ENCODE data around the gene IFT74.

Gene IFT74

GRCh38 chr9:26947736-26948135 lies 8.5 kb upstream of the IFT74 start:
- Histone ChIP-seq H3K36me3 (ENCODE audit: insufficient read depth, low read length) (peaks cover 4% of the 10 kb centered on the region), H3K27me3 (ENCODE audit: insufficient read depth, low read length) (no peaks in the 10 kb centered on the region), H2AFZ (ENCODE audit: low read depth, low read length) (peak overlapping the region; percentile 85), H3K9me3 (ENCODE audit: low read length) (no peaks in the 10 kb centered on the region), H3K4me3 (ENCODE audit: low read length) (peak overlapping the region; percentile 98), H3K4me1 (ENCODE audit: insufficient read depth, low read length) (peaks cover 24% of the 10 kb centered on the region)

GRCh38 chr9:26949637-26950069 lies 6.6 kb upstream of the IFT74 start:
- no peaks in the 10 kb centered on the region for H3K36me3 ChIP-seq (ENCODE audit: insufficient read depth, low read length)
- H2AFZ ChIP-seq (ENCODE audit: low read depth, low read length) = no peak overlapping the region
- no peaks in the 10 kb centered on the region for H3K9me3 ChIP-seq (ENCODE audit: low read length)
- H3K4me1 ChIP-seq (ENCODE audit: insufficient read depth, low read length) = peaks cover 18% of the 10 kb centered on the region
- H3K4me3 ChIP-seq (ENCODE audit: low read length) = no peak overlapping the region
- H3K27me3 ChIP-seq (ENCODE audit: insufficient read depth, low read length) = no peaks in the 10 kb centered on the region

- Histone ChIP-seq H3K4me3 (ENCODE audit: low read length) (no peak overlapping the region), H3K27me3 (ENCODE audit: insufficient read depth, low read length) (no peaks in the 10 kb centered on the region), H3K9me3 (ENCODE audit: low read length) (no peaks in the 10 kb centered on the region), H2AFZ (ENCODE audit: low read depth, low read length) (no peak overlapping the region), H3K4me1 (ENCODE audit: insufficient read depth, low read length) (peaks cover 11% of the 10 kb centered on the region), H3K36me3 (ENCODE audit: insufficient read depth, low read length) (no peaks in the 10 kb centered on the region)
These were observed 5.7 kb upstream of the IFT74 start for GRCh38 chr9:26950521-26950920.

- peaks cover 8% of the 10 kb centered on the region for H3K4me1 ChIP-seq (ENCODE audit: insufficient read depth, low read length)
- no peak overlapping the region for H3K4me3 ChIP-seq (ENCODE audit: low read length)
- H2AFZ ChIP-seq (ENCODE audit: low read depth, low read length) = no peak overlapping the region
- H3K9me3 ChIP-seq (ENCODE audit: low read length) = no peaks in the 10 kb centered on the region
- no peaks in the 10 kb centered on the region for H3K36me3 ChIP-seq (ENCODE audit: insufficient read depth, low read length)
- no peaks in the 10 kb centered on the region for H3K27me3 ChIP-seq (ENCODE audit: insufficient read depth, low read length)
These were observed 4.4 kb upstream of the IFT74 start for GRCh38 chr9:26951794-26952193.

GRCh38 chr9:26954050-26954508 lies 2.1 kb upstream of the IFT74 start:
- H3K27me3 ChIP-seq (ENCODE audit: insufficient read depth, low read length) = no peaks in the 10 kb centered on the region
- H3K4me1 ChIP-seq (ENCODE audit: insufficient read depth, low read length) = peaks cover 8% of the 10 kb centered on the region
- no peaks in the 10 kb centered on the region for H3K9me3 ChIP-seq (ENCODE audit: low read length)
- H3K36me3 ChIP-seq (ENCODE audit: insufficient read depth, low read length) = no peaks in the 10 kb centered on the region
- no peak overlapping the region for H3K4me3 ChIP-seq (ENCODE audit: low read length)
- H2AFZ ChIP-seq (ENCODE audit: low read depth, low read length) = no peak overlapping the region

GRCh38 chr9:26955222-26955903 lies 849 bp upstream of the IFT74 start:
- no peaks in the 10 kb centered on the region for H3K9me3 ChIP-seq (ENCODE audit: low read length)
- H2AFZ ChIP-seq (ENCODE audit: low read depth, low read length) = peak overlapping the region; percentile 57
- H3K4me3 ChIP-seq (ENCODE audit: low read length) = peak overlapping the region; percentile 60
- H3K27me3 ChIP-seq (ENCODE audit: insufficient read depth, low read length) = no peaks in the 10 kb centered on the region
- peaks cover 8% of the 10 kb centered on the region for H3K4me1 ChIP-seq (ENCODE audit: insufficient read depth, low read length)
- no peaks in the 10 kb centered on the region for H3K36me3 ChIP-seq (ENCODE audit: insufficient read depth, low read length)

GRCh38 chr9:26956860-26957233 lies 635 bp downstream of the IFT74 start:
- H3K36me3 ChIP-seq (ENCODE audit: insufficient read depth, low read length) = peaks cover 2% of the 10 kb centered on the region
- H3K4me3 ChIP-seq (ENCODE audit: low read length) = peak overlapping the region; percentile 60
- H2AFZ ChIP-seq (ENCODE audit: low read depth, low read length) = peak overlapping the region; percentile 57

GRCh38 chr9:26971721-26972120 lies 15.5 kb downstream of the IFT74 start:
- Histone ChIP-seq H3K36me3 (ENCODE audit: insufficient read depth, low read length) (peaks cover 2% of the 10 kb centered on the region), H3K4me3 (ENCODE audit: low read length) (no peak overlapping the region), H3K27me3 (ENCODE audit: insufficient read depth, low read length) (no peaks in the 10 kb centered on the region), H3K9me3 (ENCODE audit: low read length) (no peaks in the 10 kb centered on the region), H2AFZ (ENCODE audit: low read depth, low read length) (no peak overlapping the region), H3K4me1 (ENCODE audit: insufficient read depth, low read length) (peaks cover 3% of the 10 kb centered on the region)

More at GRCh38 chr9:26956860-26957233, 635 bp downstream of the IFT74 start:
- Histone ChIP-seq H3K27me3 (ENCODE audit: insufficient read depth, low read length) (no peaks in the 10 kb centered on the region), H3K4me1 (ENCODE audit: insufficient read depth, low read length) (peaks cover 8% of the 10 kb centered on the region), H3K9me3 (ENCODE audit: low read length) (no peaks in the 10 kb centered on the region)

- Histone ChIP-seq H3K4me3 (ENCODE audit: low read length) (no peak overlapping the region), H3K36me3 (ENCODE audit: insufficient read depth, low read length) (peaks cover 7% of the 10 kb centered on the region), H3K9me3 (ENCODE audit: low read length) (no peaks in the 10 kb centered on the region), H3K4me1 (ENCODE audit: insufficient read depth, low read length) (peaks cover 3% of the 10 kb centered on the region), H2AFZ (ENCODE audit: low read depth, low read length) (no peak overlapping the region), H3K27me3 (ENCODE audit: insufficient read depth, low read length) (no peaks in the 10 kb centered on the region)
These were observed 17.8 kb downstream of the IFT74 start for GRCh38 chr9:26973989-26974388.

- peaks cover 3% of the 10 kb centered on the region for H3K4me1 ChIP-seq (ENCODE audit: insufficient read depth, low read length)
- no peaks in the 10 kb centered on the region for H3K9me3 ChIP-seq (ENCODE audit: low read length)
- no peak overlapping the region for H3K4me3 ChIP-seq (ENCODE audit: low read length)
- peaks cover 7% of the 10 kb centered on the region for H3K36me3 ChIP-seq (ENCODE audit: insufficient read depth, low read length)
- H3K27me3 ChIP-seq (ENCODE audit: insufficient read depth, low read length) = no peaks in the 10 kb centered on the region
- no peak overlapping the region for H2AFZ ChIP-seq (ENCODE audit: low read depth, low read length)
These were observed 18.7 kb downstream of the IFT74 start for GRCh38 chr9:26974927-26975326.

GRCh38 chr9:26975728-26976707 lies 19.8 kb downstream of the IFT74 start:
- H3K4me3 ChIP-seq (ENCODE audit: low read length) = no peak overlapping the region
- H3K4me1 ChIP-seq (ENCODE audit: insufficient read depth, low read length) = peaks cover 3% of the 10 kb centered on the region
- no peak overlapping the region for H2AFZ ChIP-seq (ENCODE audit: low read depth, low read length)
- peaks cover 7% of the 10 kb centered on the region for H3K36me3 ChIP-seq (ENCODE audit: insufficient read depth, low read length)
- H3K9me3 ChIP-seq (ENCODE audit: low read length) = no peaks in the 10 kb centered on the region
- H3K27me3 ChIP-seq (ENCODE audit: insufficient read depth, low read length) = no peaks in the 10 kb centered on the region

GRCh38 chr9:26983340-26983739 lies 27.1 kb downstream of the IFT74 start:
- peaks cover 23% of the 10 kb centered on the region for H3K36me3 ChIP-seq (ENCODE audit: insufficient read depth, low read length)

GRCh38 chr9:26995810-26996209 lies 39.6 kb downstream of the IFT74 start:
- Histone ChIP-seq H3K27me3 (ENCODE audit: insufficient read depth, low read length) (no peaks in the 10 kb centered on the region), H3K4me1 (ENCODE audit: insufficient read depth, low read length) (no peaks in the 10 kb centered on the region), H3K4me3 (ENCODE audit: low read length) (no peak overlapping the region), H3K36me3 (ENCODE audit: insufficient read depth, low read length) (peaks cover 10% of the 10 kb centered on the region), H2AFZ (ENCODE audit: low read depth, low read length) (no peak overlapping the region), H3K9me3 (ENCODE audit: low read length) (no peaks in the 10 kb centered on the region)

More at GRCh38 chr9:26983340-26983739, 27.1 kb downstream of the IFT74 start:
- H3K27me3 ChIP-seq (ENCODE audit: insufficient read depth, low read length) = no peaks in the 10 kb centered on the region
- no peak overlapping the region for H2AFZ ChIP-seq (ENCODE audit: low read depth, low read length)
- no peak overlapping the region for H3K4me3 ChIP-seq (ENCODE audit: low read length)
- no peaks in the 10 kb centered on the region for H3K4me1 ChIP-seq (ENCODE audit: insufficient read depth, low read length)
- H3K9me3 ChIP-seq (ENCODE audit: low read length) = no peaks in the 10 kb centered on the region

Measured in neuron (in vitro differentiated cells).